Upper lobe of left lung (tissue), 4 donors: Measurements from ENCODE around the gene ATXN7L1.

Source experiments
- POLR2A ChIP-seq, 4 donors: fragments of 450-650 bp; IDR thresholded peaks; one replicate each; pipeline ENCODE4 v1.5.1; 2016 to 2017; ENCODE audit warnings: antibody characterized with exemption in 4 of 4, mild to moderate bottlenecking in 2 of 4
- TF ChIP-seq, protein P1 (sequence below), 6 experiments: fragments of 450-650 bp in 4 of 6; fragments of 200-600 bp in 2 of 6; sonication (generic) in 2 of 6; IDR thresholded peaks; one replicate each; pipeline ENCODE4 v1.5.1; 2016 to 2019; ENCODE audit warnings: antibody characterized with exemption in 6 of 6

GRCh38 chr7:105712877-105713276, 163.5 kb downstream of the ATXN7L1 start:
- TF ChIP-seq, protein P1, sequence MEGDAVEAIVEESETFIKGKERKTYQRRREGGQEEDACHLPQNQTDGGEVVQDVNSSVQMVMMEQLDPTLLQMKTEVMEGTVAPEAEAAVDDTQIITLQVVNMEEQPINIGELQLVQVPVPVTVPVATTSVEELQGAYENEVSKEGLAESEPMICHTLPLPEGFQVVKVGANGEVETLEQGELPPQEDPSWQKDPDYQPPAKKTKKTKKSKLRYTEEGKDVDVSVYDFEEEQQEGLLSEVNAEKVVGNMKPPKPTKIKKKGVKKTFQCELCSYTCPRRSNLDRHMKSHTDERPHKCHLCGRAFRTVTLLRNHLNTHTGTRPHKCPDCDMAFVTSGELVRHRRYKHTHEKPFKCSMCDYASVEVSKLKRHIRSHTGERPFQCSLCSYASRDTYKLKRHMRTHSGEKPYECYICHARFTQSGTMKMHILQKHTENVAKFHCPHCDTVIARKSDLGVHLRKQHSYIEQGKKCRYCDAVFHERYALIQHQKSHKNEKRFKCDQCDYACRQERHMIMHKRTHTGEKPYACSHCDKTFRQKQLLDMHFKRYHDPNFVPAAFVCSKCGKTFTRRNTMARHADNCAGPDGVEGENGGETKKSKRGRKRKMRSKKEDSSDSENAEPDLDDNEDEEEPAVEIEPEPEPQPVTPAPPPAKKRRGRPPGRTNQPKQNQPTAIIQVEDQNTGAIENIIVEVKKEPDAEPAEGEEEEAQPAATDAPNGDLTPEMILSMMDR (IDR thresholded peaks at IDR 0.05), result no peak
- no peak for TF ChIP-seq POLR2A (IDR thresholded peaks at IDR 0.05)
